Right lobe of liver (tissue), 6 donors: ENCODE data around the gene STX2. TPM values are rescaled to one million over a fixed set of nuclear protein-coding genes. Genes with fewer than 3 reads are reported as not detected.

Experiments used
- ATAC-seq, 4 donors: fragments of 200-7000 bp; cut with Tn5 transposase; one replicate each; pipeline ENCODE4 v1.9.1; 2020; ENCODE audit warnings: mild to moderate bottlenecking in 4 of 4, moderate library complexity in 4 of 4
- DNase-seq, 3 donors: peaks; one replicate each; pipeline ENCODE4 v3.0.0-alpha.2; 2020
- H3K27ac ChIP-seq, 3 donors: fragments of 200-600 bp; one replicate each; pipeline ENCODE4 v1.8.0; 2022
- H3K27me3 ChIP-seq, 2 donors: fragments of 200-600 bp; one replicate each; pipeline ENCODE4 v1.8.0; 2022
- H3K36me3 ChIP-seq, 4 donors: fragments of 200-600 bp; sonication (generic) in 1 of 4; one replicate each; pipeline versions ENCODE4 v1.5.1 to v1.8.0; 2017 to 2022; ENCODE audit warnings: control low read depth in 1 of 4
- H3K4me1 ChIP-seq, 4 donors: fragments of 200-600 bp; sonication (generic) in 1 of 4; one replicate each; pipeline versions ENCODE4 v1.5.1 to v1.8.0; 2017 to 2022; ENCODE audit warnings: control low read depth in 1 of 4
- H3K4me3 ChIP-seq, 3 donors: fragments of 200-600 bp; one replicate each; pipeline ENCODE4 v1.8.0; 2022
- H3K9me3 ChIP-seq, 4 donors: fragments of 200-600 bp; sonication (generic) in 1 of 4; one replicate each; pipeline versions ENCODE4 v1.5.1 to v1.8.0; 2017 to 2022; ENCODE audit warnings: control low read depth in 1 of 4
- POLR2A ChIP-seq: fragments of 450-650 bp; IDR thresholded peaks from one replicate; pipeline ENCODE4 v1.6.1; 2017; ENCODE audit warnings: antibody characterized with exemption, mild to moderate bottlenecking
- WGBS: methylation state at CpG from one replicate; pipeline ENCODE4 v1.1.6; 2018; ENCODE audit warnings: low coverage, low lambda C conversion rate; ENCODE audit not compliant: insufficient coverage; ENCODE audit errors: missing lambda C conversion rate; 5-methylcytosine and 5-hydroxymethylcytosine counted together
- intact Hi-C, 2 donors: fragments of 100-400 bp; cut with DNase I; formaldehyde crosslinking; loops; one replicate each; pipeline versions ENCODE4 v1.11.2 to v1.14.1; 2022
- total RNA-seq, 6 experiments: library from RNA; depleted of rRNA in 2 of 6; stranded (reverse); fragments of >200 nt in 2 of 6; fragmentation: NEBNext Ultra II Directional in 3 of 6; extraction: Animal tissue kit (Norgen Biotek cat#: 25700) in 3 of 6; gene quantifications; one replicate each; pipeline versions ENCODE4 v1.1.0 to v1.2.4, GENCODE V29; 2016 to 2023
- TF ChIP-seq, protein P1 (sequence below), 4 donors: fragments of 200-600 bp in 3 of 4; fragments of 450-650 bp in 1 of 4; IDR thresholded peaks; one replicate each; pipeline versions ENCODE4 v1.5.1 to v1.8.0; 2016 to 2022; ENCODE audit warnings: antibody characterized with exemption in 4 of 4, mild to moderate bottlenecking in 2 of 4
- donor health status: DM: no; HTN: yes; CAD: no.
- donor health status: DM: no; HTN: no; CAD: no.
- donor health status: DM: no; HTN: no; CAD: no.
- donor health status: DM: no; HTN: yes; CAD: no.
- donor health status: DM: no; HTN: yes; CAD: no.

STX2 gene
- total RNA-seq, 6 experiments from 2014 or later = 5.3 to 11.8 (median 7.2) TPM

DNA sequence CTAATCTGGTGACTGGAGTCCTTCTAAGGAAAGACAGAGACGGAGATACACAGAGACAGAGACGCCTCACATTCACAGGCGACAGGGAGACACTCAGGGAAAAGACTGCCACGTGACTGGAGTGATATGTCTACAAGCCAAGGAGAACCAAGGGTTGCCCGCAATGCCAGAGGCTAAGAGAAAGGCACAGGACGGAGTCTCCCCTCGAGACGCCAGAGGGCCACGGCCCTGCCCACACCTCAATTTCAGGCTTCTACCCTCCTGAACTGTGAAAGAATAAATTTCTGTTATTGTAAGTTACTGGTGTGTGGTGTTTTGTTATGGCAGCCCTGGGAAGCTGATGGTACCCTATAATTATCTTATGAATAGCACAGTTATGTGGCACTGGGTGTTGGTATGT, 21.3 kb upstream of the STX2 start:
- no peaks in the 10 kb centered on the region for H3K36me3 ChIP-seq
- ATAC-seq = no peak

DNA sequence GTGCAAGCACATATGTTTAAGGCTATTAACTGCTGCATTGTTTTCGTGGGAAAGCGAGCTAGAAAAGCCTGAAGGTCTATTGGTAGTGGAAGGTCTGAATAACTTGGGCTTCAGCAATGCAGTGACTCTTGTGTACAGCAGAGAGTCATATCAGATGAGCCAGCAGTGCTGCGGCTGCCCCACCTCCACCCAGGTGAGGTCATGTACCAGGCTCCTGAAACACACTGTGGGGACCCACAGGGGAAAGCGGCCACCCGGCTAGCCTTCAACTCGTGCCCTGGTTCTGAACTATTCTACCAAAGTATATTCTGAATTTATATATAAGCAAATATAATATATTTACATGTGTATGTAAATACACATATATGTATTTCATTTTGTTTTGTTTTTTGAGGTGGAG, 20.1 kb upstream of the STX2 start:
- Histone ChIP-seq H3K27me3 (no peaks in the 10 kb centered on the region), H3K27ac (no peak overlapping the region), H3K4me1 (peaks cover 0 to 4% (median 0%) of the 10 kb centered on the region in 4 donors), H3K4me3 (no peak overlapping the region), H3K36me3 (no peaks in the 10 kb centered on the region), H3K9me3 (no peaks in the 10 kb centered on the region)
- DNase-seq (no peak), ATAC-seq (no peak)
- TF ChIP-seq, protein P1, sequence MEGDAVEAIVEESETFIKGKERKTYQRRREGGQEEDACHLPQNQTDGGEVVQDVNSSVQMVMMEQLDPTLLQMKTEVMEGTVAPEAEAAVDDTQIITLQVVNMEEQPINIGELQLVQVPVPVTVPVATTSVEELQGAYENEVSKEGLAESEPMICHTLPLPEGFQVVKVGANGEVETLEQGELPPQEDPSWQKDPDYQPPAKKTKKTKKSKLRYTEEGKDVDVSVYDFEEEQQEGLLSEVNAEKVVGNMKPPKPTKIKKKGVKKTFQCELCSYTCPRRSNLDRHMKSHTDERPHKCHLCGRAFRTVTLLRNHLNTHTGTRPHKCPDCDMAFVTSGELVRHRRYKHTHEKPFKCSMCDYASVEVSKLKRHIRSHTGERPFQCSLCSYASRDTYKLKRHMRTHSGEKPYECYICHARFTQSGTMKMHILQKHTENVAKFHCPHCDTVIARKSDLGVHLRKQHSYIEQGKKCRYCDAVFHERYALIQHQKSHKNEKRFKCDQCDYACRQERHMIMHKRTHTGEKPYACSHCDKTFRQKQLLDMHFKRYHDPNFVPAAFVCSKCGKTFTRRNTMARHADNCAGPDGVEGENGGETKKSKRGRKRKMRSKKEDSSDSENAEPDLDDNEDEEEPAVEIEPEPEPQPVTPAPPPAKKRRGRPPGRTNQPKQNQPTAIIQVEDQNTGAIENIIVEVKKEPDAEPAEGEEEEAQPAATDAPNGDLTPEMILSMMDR (IDR thresholded peaks at IDR 0.05) = no peak
- TF ChIP-seq POLR2A = no peak
- WGBS = 92% methylated on average over 6 of the region's 6 CpGs
- intact Hi-C loops = no loop called here

More for the DNA sequence above, 21.3 kb upstream of the STX2 start:
- H3K27me3 ChIP-seq = no peaks in the 10 kb centered on the region
- 100% methylated on average over 1 of the region's 9 CpGs for WGBS
- H3K4me1 ChIP-seq = peaks cover 0 to 4% (median 0%) of the 10 kb centered on the region in 4 donors
- DNase-seq = no peak
- intact Hi-C loops = no loop called here
- TF ChIP-seq, protein P1 (IDR thresholded peaks at IDR 0.05) = no peak
- no peak for TF ChIP-seq POLR2A
- no peaks in the 10 kb centered on the region for H3K9me3 ChIP-seq
- no peak overlapping the region for H3K4me3 ChIP-seq
- no peak overlapping the region for H3K27ac ChIP-seq

DNA sequence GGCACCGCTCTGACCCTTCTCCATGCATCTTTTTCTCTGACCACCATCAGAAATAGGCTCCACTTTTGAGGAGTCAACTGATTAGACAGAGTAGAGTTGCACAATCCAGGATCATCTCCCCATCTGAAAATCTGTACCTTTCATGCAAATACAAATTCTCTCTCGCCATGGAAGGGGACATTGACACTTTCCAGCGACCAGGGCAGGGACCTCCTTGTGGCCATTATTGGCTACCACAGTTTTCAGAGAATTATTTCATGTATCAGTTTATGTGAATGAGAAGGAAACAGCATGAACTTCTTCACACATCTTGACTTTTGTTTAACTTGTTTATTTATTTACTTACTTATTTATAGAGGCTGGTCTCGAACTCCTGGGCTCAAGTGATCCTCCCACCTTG, 19.0 kb upstream of the STX2 start:
- 64% methylated on average over 3 of the region's 4 CpGs for WGBS
- H3K9me3 ChIP-seq = no peaks in the 10 kb centered on the region
- H3K4me1 ChIP-seq = no peaks in the 10 kb centered on the region
- ATAC-seq (no peak), DNase-seq (no peak)
- no peak overlapping the region for H3K4me3 ChIP-seq
- no peaks in the 10 kb centered on the region for H3K36me3 ChIP-seq
- intact Hi-C loops = no loop called here
- TF ChIP-seq, protein P1 (IDR thresholded peaks at IDR 0.05) = no peak
- TF ChIP-seq POLR2A = no peak
- H3K27me3 ChIP-seq = no peaks in the 10 kb centered on the region
- H3K27ac ChIP-seq = no peak overlapping the region

DNA sequence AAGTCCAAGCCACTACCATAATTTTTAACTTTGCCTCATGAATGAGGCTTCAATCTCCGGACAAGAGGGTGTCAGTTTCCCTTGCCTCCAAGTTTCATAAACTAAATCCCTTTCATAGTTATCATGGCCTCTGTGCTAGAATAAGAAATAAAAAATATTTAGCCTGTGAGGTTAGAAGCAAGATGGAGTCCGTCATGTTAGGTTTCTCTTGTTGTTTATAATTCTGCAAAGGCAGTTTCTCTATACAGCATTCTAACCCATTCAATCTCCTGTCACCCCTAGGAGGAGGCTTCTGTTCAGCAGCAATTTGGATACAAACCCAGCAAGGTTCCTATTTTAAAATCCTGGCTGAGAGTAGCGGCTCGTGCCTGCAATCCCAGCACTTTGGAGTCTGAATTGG, 17.0 kb upstream of the STX2 start:
- WGBS = 76% methylated on average over 4 of the region's 4 CpGs
- intact Hi-C loops = no loop called here

More for the DNA sequence above, 17.0 kb upstream of the STX2 start:
- Histone ChIP-seq H3K27me3 (no peaks in the 10 kb centered on the region), H3K4me3 (no peak overlapping the region), H3K27ac (no peak overlapping the region), H3K9me3 (no peaks in the 10 kb centered on the region), H3K4me1 (no peaks in the 10 kb centered on the region), H3K36me3 (no peaks in the 10 kb centered on the region)
- TF ChIP-seq POLR2A = no peak
- TF ChIP-seq, protein P1 (IDR thresholded peaks at IDR 0.05) = no peak
- ATAC-seq (no peak), DNase-seq (no peak)
